CD4-positive, alpha-beta T cell (primary cell): ENCODE measurements around the gene LGR6. TPM values are rescaled to one million over a fixed set of nuclear protein-coding genes. Genes with fewer than 3 reads are reported as not detected.

Experiments
- ATAC-seq: fragments of 200-7000 bp; cut with Tn5 transposase; one replicate; pipeline ENCODE4 v1.10.0; 2022; ENCODE audit warnings: mild to moderate bottlenecking; ENCODE audit not compliant: poor library complexity
- CTCF ChIA-PET: fragments of 350-600 bp; sonication (Branson Sonifier 250); formaldehyde crosslinking; loops from one replicate; lab custom pipeline; 2021; ENCODE audit warnings: antibody characterized with exemption, inconsistent platforms; lab: Charles Lee
- POLR2A ChIA-PET: fragments of 350-600 bp; sonication (Branson Sonifier 250); formaldehyde crosslinking; loops from one replicate; lab custom pipeline; 2021; ENCODE audit warnings: antibody characterized with exemption, inconsistent platforms; lab: Charles Lee
- DNase-seq, 14 experiments: peaks; one replicate each; pipeline ENCODE4 v3.0.0-alpha.2; 2013 to 2020; ENCODE audit warnings: mixed read lengths in 2 of 14
- H3K27ac ChIP-seq, 2 donors: one replicate each; pipeline versions ENCODE4 v1.5.1 to v1.7.0; 2013; ENCODE audit warnings: low read length in 2 of 2, low read depth in 1 of 2, mild to moderate bottlenecking in 1 of 2
- H3K27me3 ChIP-seq, 2 experiments: 1 replicate in 1 of 2; 2 replicates in 1 of 2; pipeline versions ENCODE4 v1.6.1 to v1.7.0; 2013; ENCODE audit warnings: low read length in 2 of 2, control low read depth in 1 of 2, mild to moderate bottlenecking in 1 of 2, moderate library complexity in 1 of 2; ENCODE audit not compliant: insufficient read depth in 2 of 2, control insufficient read depth in 1 of 2
- H3K36me3 ChIP-seq: one replicate; pipeline ENCODE4 v1.6.1; 2013; ENCODE audit warnings: low read length, control low read depth; ENCODE audit not compliant: insufficient read depth
- H3K4me1 ChIP-seq: one replicate; pipeline ENCODE4 v1.6.1; 2013; ENCODE audit warnings: low read length, control low read depth; ENCODE audit not compliant: insufficient read depth
- H3K4me3 ChIP-seq: one replicate; pipeline ENCODE4 v1.5.1; 2013; ENCODE audit warnings: mild to moderate bottlenecking, low read length, moderate library complexity
- H3K9me3 ChIP-seq, 2 experiments: 1 replicate in 1 of 2; 2 replicates in 1 of 2; pipeline versions ENCODE4 v1.6.1 to v1.7.0; 2013; ENCODE audit warnings: low read length in 2 of 2, mild to moderate bottlenecking in 2 of 2, control low read depth in 1 of 2, moderate library complexity in 1 of 2; ENCODE audit not compliant: control insufficient read depth in 1 of 2, insufficient read depth in 1 of 2
- H3K27ac Mint-ChIP-seq: one replicate; pipeline ENCODE4 v1.8.0; 2020; ENCODE audit warnings: mixed read lengths
- H3K27me3 Mint-ChIP-seq: one replicate; pipeline ENCODE4 v1.8.0; 2021; ENCODE audit warnings: mixed read lengths
- H3K36me3 Mint-ChIP-seq: one replicate; pipeline ENCODE4 v1.8.0; 2021; ENCODE audit warnings: low read depth, mixed read lengths
- H3K4me1 Mint-ChIP-seq: one replicate; pipeline ENCODE4 v1.8.0; 2021; ENCODE audit warnings: low read depth, mixed read lengths
- H3K4me3 Mint-ChIP-seq: one replicate; pipeline ENCODE4 v1.8.0; 2020; ENCODE audit warnings: mild to moderate bottlenecking, mixed read lengths
- H3K9me3 Mint-ChIP-seq: one replicate; pipeline ENCODE4 v1.8.0; 2020; ENCODE audit warnings: mixed read lengths
- intact Hi-C, 2 experiments: fragments of 100-400 bp; cut with DNase I in 1 of 2; cut with micrococcal nuclease in 1 of 2; formaldehyde crosslinking; loops; one replicate each; pipeline versions ENCODE4 v1.15.1 to v1.9.0; 2023 to 2025; cut with DNase I, micrococcal nuclease
- total RNA-seq, 174 experiments: library from RNA in 2 of 174; stranded (reverse) in 2 of 174; gene quantifications; one replicate each; pipeline ENCODE4 v1.2.3 and lab custom pipeline; 2021 to 2026
- TF ChIP-seq, protein P1 (sequence below): fragments of 200-600 bp; IDR thresholded peaks from one replicate; pipeline ENCODE4 v1.8.0; 2022; ENCODE audit warnings: antibody characterized with exemption, mild to moderate bottlenecking

Gene LGR6
- total RNA-seq, 2 experiments from 2014 or later = 0.19 to 0.45 TPM

DNA sequence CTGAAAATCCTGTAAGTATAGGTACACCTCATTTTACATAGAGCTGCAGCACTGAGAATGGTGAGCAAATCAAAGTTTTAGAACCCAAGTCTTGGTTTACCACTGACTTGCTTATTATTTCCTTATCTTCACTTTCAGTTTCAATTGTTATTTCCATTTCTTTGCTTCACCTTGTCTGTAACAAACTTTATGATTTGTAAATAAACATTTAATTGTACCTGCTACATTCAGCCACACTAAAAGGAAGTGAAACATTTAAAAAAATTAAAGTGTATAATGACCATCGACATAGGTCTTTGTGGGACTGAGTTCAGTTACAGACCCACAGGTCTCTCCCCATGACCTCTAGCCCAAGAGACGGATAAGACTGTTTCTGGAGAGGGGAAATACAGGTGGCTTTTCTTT lies 34.4 kb downstream of the LGR6 start:
- no peak for ATAC-seq
- TF ChIP-seq, protein P1, sequence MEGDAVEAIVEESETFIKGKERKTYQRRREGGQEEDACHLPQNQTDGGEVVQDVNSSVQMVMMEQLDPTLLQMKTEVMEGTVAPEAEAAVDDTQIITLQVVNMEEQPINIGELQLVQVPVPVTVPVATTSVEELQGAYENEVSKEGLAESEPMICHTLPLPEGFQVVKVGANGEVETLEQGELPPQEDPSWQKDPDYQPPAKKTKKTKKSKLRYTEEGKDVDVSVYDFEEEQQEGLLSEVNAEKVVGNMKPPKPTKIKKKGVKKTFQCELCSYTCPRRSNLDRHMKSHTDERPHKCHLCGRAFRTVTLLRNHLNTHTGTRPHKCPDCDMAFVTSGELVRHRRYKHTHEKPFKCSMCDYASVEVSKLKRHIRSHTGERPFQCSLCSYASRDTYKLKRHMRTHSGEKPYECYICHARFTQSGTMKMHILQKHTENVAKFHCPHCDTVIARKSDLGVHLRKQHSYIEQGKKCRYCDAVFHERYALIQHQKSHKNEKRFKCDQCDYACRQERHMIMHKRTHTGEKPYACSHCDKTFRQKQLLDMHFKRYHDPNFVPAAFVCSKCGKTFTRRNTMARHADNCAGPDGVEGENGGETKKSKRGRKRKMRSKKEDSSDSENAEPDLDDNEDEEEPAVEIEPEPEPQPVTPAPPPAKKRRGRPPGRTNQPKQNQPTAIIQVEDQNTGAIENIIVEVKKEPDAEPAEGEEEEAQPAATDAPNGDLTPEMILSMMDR = no peak

DNA sequence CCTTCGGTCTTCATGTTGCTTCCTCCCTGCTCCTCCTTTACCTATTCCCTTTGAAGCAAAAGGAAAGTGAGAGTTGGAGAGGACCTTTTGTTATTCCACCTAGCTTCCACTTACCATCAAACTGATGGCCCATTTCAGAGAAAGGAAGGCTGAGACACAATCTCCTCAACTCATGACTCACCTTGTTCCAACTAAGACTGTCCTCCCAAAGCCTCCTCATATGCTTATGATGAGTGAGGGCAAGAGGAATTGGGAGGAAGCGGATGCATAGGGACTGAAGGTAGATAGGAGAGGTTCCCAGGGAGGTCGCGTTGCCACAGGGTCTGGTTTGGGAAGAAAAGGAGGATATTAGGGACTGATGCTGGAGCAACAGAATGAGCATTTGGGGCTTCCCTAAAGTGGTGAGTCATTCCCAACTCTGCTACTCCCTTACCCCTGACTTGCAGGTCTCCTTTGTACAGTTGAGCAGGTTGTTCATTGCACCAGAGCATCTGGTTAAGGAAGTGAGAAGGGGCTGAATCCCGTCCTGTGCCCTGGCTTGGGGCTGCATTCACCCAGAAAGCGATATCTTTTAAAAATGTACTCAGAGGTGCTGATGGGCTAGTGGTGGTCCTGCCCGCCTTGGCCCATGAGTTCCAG lies 35.0 kb downstream of the LGR6 start:
- Mint-ChIP-seq H3K4me3 (no peak overlapping the region), H3K27ac (no peak overlapping the region), H3K36me3 (no peaks in the 10 kb centered on the region), H3K9me3 (no peaks in the 10 kb centered on the region), H3K27me3 (no peaks in the 10 kb centered on the region), H3K4me1 (peaks cover 5% of the 10 kb centered on the region)
- no peak for DNase-seq
- TF ChIP-seq, protein P1 = no peak
- peaks cover 4% of the 10 kb centered on the region for H3K4me1 ChIP-seq
- ATAC-seq = no peak
- ChIA-PET POLR2A (no interaction called here), CTCF (no interaction called here)
- H3K27me3 ChIP-seq = no peaks in the 10 kb centered on the region
- H3K4me3 ChIP-seq = no peak overlapping the region
- no peaks in the 10 kb centered on the region for H3K9me3 ChIP-seq
- H3K27ac ChIP-seq = no peak overlapping the region
- intact Hi-C loops = no loop called here
- no peaks in the 10 kb centered on the region for H3K36me3 ChIP-seq

More for the DNA sequence above, 34.4 kb downstream of the LGR6 start:
- Mint-ChIP-seq H3K4me1 (peaks cover 5% of the 10 kb centered on the region), H3K4me3 (no peak overlapping the region), H3K27ac (no peak overlapping the region), H3K27me3 (no peaks in the 10 kb centered on the region), H3K36me3 (no peaks in the 10 kb centered on the region), H3K9me3 (no peaks in the 10 kb centered on the region)
- Histone ChIP-seq H3K27me3 (no peaks in the 10 kb centered on the region), H3K4me3 (no peak overlapping the region), H3K9me3 (no peaks in the 10 kb centered on the region), H3K4me1 (peaks cover 4% of the 10 kb centered on the region), H3K27ac (no peak overlapping the region), H3K36me3 (no peaks in the 10 kb centered on the region)
- peak in 1 of 14 experiments; percentile 7 for DNase-seq
- ChIA-PET POLR2A (no interaction called here), CTCF (no interaction called here)
- intact Hi-C loops = no loop called here

DNA sequence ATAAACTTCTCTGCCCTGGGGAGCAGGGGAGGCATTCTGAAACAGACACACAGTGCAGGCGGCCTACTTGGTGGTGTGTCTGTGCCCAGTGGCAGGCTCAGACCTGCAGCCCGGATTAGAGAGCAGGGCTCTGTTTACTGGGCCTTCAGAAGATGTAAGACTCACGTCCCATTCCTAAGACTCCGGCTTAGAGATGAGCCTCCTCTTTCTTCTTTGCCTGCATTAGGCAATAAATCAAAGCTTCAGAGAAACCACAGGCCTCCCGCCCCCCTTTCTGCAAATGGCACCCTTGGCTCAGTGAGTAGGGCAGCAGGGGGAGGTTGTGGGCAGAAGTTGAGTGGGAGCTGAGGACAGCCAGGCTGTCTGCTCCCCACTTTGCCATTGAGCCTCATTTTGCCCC lies 35.8 kb downstream of the LGR6 start:
- Mint-ChIP-seq H3K9me3 (no peaks in the 10 kb centered on the region), H3K36me3 (no peaks in the 10 kb centered on the region), H3K27ac (no peak overlapping the region), H3K4me3 (no peak overlapping the region), H3K27me3 (no peaks in the 10 kb centered on the region), H3K4me1 (peaks cover 5% of the 10 kb centered on the region)
- Histone ChIP-seq H3K27ac (no peak overlapping the region), H3K9me3 (no peaks in the 10 kb centered on the region), H3K27me3 (no peaks in the 10 kb centered on the region), H3K36me3 (no peaks in the 10 kb centered on the region), H3K4me3 (no peak overlapping the region), H3K4me1 (peaks cover 4% of the 10 kb centered on the region)
- DNase-seq (no peak), ATAC-seq (no peak)
- TF ChIP-seq, protein P1 = no peak
- POLR2A ChIA-PET = no interaction called here
- intact Hi-C loops = no loop called here
- CTCF ChIA-PET = no interaction called here
